Measurements from ENCODE around the gene GON7. TPM values are rescaled to one million over a fixed set of nuclear protein-coding genes. Genes with fewer than 3 reads are reported as not detected.
A peak's percentile ranks its signal among the peaks of the same experiment; 100 is the strongest.

Gene GON7
- total and polyA plus RNA-seq, 11 donors, result 10.3 to 27.4 (median 17.2) TPM

DNA sequence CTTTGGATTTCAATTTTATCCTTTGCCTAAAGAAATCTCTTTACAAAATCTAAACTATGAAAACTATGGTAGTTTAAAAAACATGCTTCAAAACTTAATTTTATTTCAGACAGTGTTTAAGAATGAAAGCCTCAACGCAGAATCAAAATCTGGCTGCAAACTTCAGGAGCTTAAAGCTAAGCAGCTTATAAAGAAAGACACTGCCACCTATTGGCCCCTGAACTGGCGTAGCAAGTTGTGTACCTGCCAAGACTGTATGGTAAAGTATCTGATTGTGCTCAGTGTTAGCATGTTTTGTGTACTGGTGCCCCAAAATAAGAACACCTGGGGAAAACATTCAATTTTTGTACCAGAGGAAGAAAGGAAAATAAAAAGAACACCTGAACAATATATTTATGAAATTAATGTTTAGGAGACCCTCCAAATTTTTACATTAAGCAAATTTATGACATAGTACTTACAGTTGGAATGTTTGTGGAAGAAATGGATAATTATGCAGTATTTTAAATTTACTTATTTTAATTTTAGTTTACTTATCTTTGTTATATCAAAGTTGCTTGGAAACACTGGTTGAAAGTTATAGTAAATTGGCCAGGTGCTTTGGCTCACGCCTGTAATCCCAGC is 12.3 kb upstream of the GON7 start:
- WGBS, 4 donors, result 44 to 56% (median 49%) methylated on average over 3 of the region's 3 CpGs
- DNase-seq, result no peak
- TF ChIP-seq, protein P1, sequence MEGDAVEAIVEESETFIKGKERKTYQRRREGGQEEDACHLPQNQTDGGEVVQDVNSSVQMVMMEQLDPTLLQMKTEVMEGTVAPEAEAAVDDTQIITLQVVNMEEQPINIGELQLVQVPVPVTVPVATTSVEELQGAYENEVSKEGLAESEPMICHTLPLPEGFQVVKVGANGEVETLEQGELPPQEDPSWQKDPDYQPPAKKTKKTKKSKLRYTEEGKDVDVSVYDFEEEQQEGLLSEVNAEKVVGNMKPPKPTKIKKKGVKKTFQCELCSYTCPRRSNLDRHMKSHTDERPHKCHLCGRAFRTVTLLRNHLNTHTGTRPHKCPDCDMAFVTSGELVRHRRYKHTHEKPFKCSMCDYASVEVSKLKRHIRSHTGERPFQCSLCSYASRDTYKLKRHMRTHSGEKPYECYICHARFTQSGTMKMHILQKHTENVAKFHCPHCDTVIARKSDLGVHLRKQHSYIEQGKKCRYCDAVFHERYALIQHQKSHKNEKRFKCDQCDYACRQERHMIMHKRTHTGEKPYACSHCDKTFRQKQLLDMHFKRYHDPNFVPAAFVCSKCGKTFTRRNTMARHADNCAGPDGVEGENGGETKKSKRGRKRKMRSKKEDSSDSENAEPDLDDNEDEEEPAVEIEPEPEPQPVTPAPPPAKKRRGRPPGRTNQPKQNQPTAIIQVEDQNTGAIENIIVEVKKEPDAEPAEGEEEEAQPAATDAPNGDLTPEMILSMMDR (IDR thresholded peaks at IDR 0.05), result peak; percentile 16 to 62 (median 42)
- no peak for TF ChIP-seq POLR2A (IDR thresholded peaks at IDR 0.05)
- peaks cover 0 to 100% (median 99%) of the 10 kb centered on the region in 9 donors for H3K36me3 ChIP-seq
- H3K4me1 ChIP-seq, result no peaks in the 10 kb centered on the region
- H3K27me3 ChIP-seq, result no peaks in the 10 kb centered on the region
- H3K9me3 ChIP-seq, result no peaks in the 10 kb centered on the region
- no peak overlapping the region for H3K27ac ChIP-seq
- ATAC-seq, result peak in 3 of 4 donors; percentile 51 to 65 (median 65)
- no peak overlapping the region for H3K4me3 ChIP-seq
- intact Hi-C loops (cut with DNase I), result loop anchor here in 2 of 10 donors (10.0 kb wide), 2 partner anchors 316 to 396 kb away; no protein-coding TSS in a partner anchor

DNA sequence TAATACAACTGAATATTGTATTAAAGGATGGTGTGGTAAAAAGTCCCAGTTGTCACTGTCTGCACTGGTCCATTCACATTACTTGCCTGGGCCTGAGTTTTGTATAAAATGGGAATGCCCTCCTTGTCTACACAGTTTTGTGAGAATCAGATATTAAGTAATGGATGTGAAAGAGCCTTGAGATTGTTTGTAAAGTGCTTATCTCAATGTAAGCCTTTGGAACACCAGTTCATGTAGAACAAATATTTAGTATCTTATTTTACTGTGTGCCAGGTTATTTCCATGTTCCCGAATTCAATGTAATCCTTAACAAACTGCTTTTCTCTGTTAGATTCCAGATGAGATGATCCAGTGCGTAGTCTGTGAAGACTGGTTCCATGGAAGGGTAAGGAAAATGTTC is 7.7 kb upstream of the GON7 start:
- WGBS, 4 donors, result 92 to 97% (median 96%) methylated on average over 2 of the region's 2 CpGs
- intact Hi-C loops (cut with DNase I), result loop anchor here in 2 of 10 donors (10.0 kb wide), 2 partner anchors 320 to 400 kb away; no protein-coding TSS in a partner anchor
- peaks cover 0 to 5% (median 0%) of the 10 kb centered on the region in 12 donors for H3K4me1 ChIP-seq
- no peaks in the 10 kb centered on the region for H3K27me3 ChIP-seq
- TF ChIP-seq POLR2A (IDR thresholded peaks at IDR 0.05), result no peak
- TF ChIP-seq, protein P1 (IDR thresholded peaks at IDR 0.05), result no peak
- ATAC-seq (no peak), DNase-seq (no peak)
- H3K4me3 ChIP-seq, result no peak overlapping the region
- H3K36me3 ChIP-seq, result peaks cover 0 to 98% (median 92%) of the 10 kb centered on the region in 9 donors
- H3K9me3 ChIP-seq, result no peaks in the 10 kb centered on the region
- H3K27ac ChIP-seq, result no peak overlapping the region

DNA sequence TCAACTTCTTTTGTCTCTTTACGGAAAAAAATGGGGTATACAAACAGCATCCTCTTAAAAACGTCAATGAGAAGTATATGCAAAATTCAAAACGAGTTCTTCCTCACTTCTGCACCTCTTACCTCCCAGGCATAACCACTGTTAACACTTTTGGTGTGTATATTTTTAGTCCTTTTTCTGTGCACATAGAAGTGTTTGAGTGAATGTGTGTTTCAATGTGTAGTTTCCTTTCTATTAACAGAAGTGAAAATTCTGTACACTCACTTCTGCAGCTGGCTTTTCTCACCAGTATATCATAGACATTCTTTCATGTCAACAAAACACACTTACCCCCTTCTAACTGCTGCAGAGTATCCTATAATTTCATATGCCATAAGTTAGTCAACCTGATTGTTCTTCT is 5.6 kb upstream of the GON7 start:
- no peak for ATAC-seq
- 43 to 63% (median 58%) methylated on average over 3 of the region's 3 CpGs for WGBS, 4 donors
- intact Hi-C loops (cut with DNase I), result loop anchor here in 2 of 10 donors (10.0 kb wide), 2 partner anchors 322 to 402 kb away; no protein-coding TSS in a partner anchor
- DNase-seq, result no peak
- TF ChIP-seq, protein P1 (IDR thresholded peaks at IDR 0.05), result no peak
- no peak for TF ChIP-seq POLR2A (IDR thresholded peaks at IDR 0.05)
- Histone ChIP-seq H3K4me1 (peaks cover 0 to 25% (median 14%) of the 10 kb centered on the region in 12 donors), H3K9me3 (no peaks in the 10 kb centered on the region), H3K36me3 (peaks cover 0 to 76% (median 71%) of the 10 kb centered on the region in 9 donors), H3K4me3 (no peak overlapping the region), H3K27me3 (no peaks in the 10 kb centered on the region), H3K27ac (no peak overlapping the region)

DNA sequence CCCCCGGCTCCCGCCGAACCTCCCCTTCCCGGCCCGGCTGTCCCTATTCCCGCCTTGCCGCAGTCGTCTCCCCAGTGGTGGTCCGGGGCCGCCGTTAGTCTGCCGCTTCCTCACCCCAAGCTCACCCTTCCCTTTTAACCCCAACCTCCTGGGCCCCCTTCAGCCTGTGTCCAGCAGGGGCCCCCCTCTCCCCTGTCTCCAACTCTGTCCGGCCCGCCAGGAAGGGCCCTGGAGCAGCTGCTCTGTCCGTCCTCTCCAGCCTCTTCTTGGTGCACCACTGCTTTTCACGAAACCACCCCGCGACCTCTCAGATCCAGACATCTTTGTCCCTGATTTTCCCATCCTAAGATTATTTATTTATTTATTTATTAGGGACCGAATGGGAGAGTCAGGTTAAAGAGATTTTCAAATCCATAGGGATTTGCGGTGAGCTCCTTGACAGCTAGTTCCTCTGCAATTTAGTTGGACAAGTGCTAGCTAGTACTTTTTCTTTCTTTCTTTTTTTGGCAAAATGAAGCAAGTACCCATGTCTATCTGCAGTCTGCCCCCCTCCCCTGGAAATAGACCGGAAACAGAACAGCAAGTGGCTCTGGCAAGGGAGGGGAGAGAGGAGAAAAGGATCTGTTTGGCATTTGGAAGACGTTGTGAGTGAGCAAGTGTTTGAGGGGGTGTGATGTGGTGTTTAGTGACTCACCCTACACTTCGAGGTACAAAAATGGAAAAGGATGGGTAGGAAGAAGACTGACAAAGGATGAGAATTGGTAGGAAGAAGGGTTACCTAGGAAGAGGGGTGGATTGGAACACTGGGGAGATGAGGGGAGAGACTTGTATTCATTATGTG is 823 bp upstream of the GON7 start:
- Histone ChIP-seq H3K27ac (peak overlapping the region; percentile 56 to 93 (median 88)), H3K9me3 (no peaks in the 10 kb centered on the region), H3K4me1 (peaks cover 7 to 46% (median 26%) of the 10 kb centered on the region in 12 donors), H3K4me3 (peak overlapping the region; percentile 63 to 97 (median 86)), H3K27me3 (no peaks in the 10 kb centered on the region), H3K36me3 (peaks cover 0 to 29% (median 23%) of the 10 kb centered on the region in 9 donors)
- intact Hi-C loops (cut with DNase I), result loop anchor here in 6 of 10 donors (1.0 to 10.0 kb wide), 7 partner anchors 23 to 817 kb away; partner anchors contain the start of genes MOAP1 (in 5 of the 6), BTBD7 (in 4 of the 6), LYSET (in 3 of the 6) and OTUB2 (in 1 of the 6)
- peak; percentile 57 to 84 (median 66) for DNase-seq
- ATAC-seq, result peak; percentile 70 to 82 (median 77)
- TF ChIP-seq, protein P1 (IDR thresholded peaks at IDR 0.05), result peak in 9 of 12 donors; percentile 16 to 54 (median 40)
- TF ChIP-seq POLR2A (IDR thresholded peaks at IDR 0.05), result no peak
- WGBS, 4 donors, result 0 to 1% (median 1%) methylated on average over 21 to 23 of the region's 23 CpGs
